H1 (cell line): ENCODE measurements around the gene THBS3. TPM values are rescaled to one million over a fixed set of nuclear protein-coding genes. Genes with fewer than 3 reads are reported as not detected.
A peak's percentile ranks its signal among the peaks of the same experiment; 100 is the strongest.

Experiments
- CTCF ChIA-PET: fragments of 300-600 bp; sonication (Branson Sonifier 250); formaldehyde crosslinking; loops from one replicate; lab custom pipeline; 2021; ENCODE audit not compliant: partially characterized antibody; lab: Charles Lee
- POLR2A ChIA-PET: fragments of 300-600 bp; sonication (Branson Sonifier 250); formaldehyde crosslinking; loops from one replicate; lab custom pipeline; 2021; ENCODE audit warnings: inconsistent platforms; ENCODE audit not compliant: partially characterized antibody; lab: Charles Lee
- DNase-seq, 2 experiments: peaks; one replicate each; pipeline versions ENCODE4 v3.0.0 to v3.0.0-alpha.2; 2010 to 2022; ENCODE audit warnings: low spot score in 2 of 2, low read depth in 1 of 2, mixed read lengths in 1 of 2
- FAIRE-seq: peaks from 2 replicates; lab custom pipeline; 2011; peaks lifted over from hg19 to GRCh38; lab: Jason Lieb, UNC
- H2AFZ ChIP-seq: 2 replicates; pipeline ENCODE4 v1.8.1; 2012; ENCODE audit warnings: low read length, inconsistent platforms
- H2AK5ac ChIP-seq: 2 replicates; pipeline ENCODE4 v1.6.1; 2013; ENCODE audit warnings: low read depth, low read length
- H2BK120ac ChIP-seq: replicated peaks from 2 replicates; pipeline ENCODE3; 2013; ENCODE audit warnings: low read depth, low read length, inconsistent platforms
- H2BK12ac ChIP-seq: 2 replicates; pipeline ENCODE4 v1.6.1; 2013; ENCODE audit warnings: low read depth, low read length
- H2BK15ac ChIP-seq: 2 replicates; pipeline ENCODE4 v1.6.1; 2013; ENCODE audit warnings: low read length
- H2BK20ac ChIP-seq: 2 replicates; pipeline ENCODE4 v1.6.1; 2013; ENCODE audit warnings: low read length
- H2BK5ac ChIP-seq: 2 replicates; pipeline ENCODE4 v1.6.1; 2013; ENCODE audit warnings: low read depth, low read length
- H3K14ac ChIP-seq: 2 replicates; pipeline ENCODE4 v1.6.1; 2013; ENCODE audit warnings: inconsistent platforms; ENCODE audit not compliant: insufficient read length
- H3K18ac ChIP-seq: 2 replicates; pipeline ENCODE4 v1.6.1; 2013; ENCODE audit warnings: low read length; ENCODE audit errors: extremely low read depth
- H3K23ac ChIP-seq: 2 replicates; pipeline ENCODE4 v1.6.1; 2013; ENCODE audit warnings: inconsistent platforms; ENCODE audit not compliant: insufficient read length
- H3K23me2 ChIP-seq: 2 replicates; pipeline ENCODE4 v1.6.1; 2013; ENCODE audit warnings: low read depth, low read length
- H3K27ac ChIP-seq: 2 replicates; pipeline ENCODE4 v1.6.1; 2011; ENCODE audit warnings: low read depth, low read length, inconsistent platforms
- H3K27me3 ChIP-seq, 4 experiments: replicated peaks in 1 of 4; 1 replicate in 1 of 4; 2 replicates in 3 of 4; pipeline versions ENCODE4 v1.6.1 to v1.8.1; 2011 to 2013; ENCODE audit warnings: low read length in 3 of 4, mild to moderate bottlenecking in 3 of 4, inconsistent platforms in 2 of 4, mixed read lengths in 2 of 4, moderate library complexity in 1 of 4; ENCODE audit not compliant: control insufficient read depth in 3 of 4, insufficient read depth in 3 of 4; ENCODE audit errors: extremely low read depth in 1 of 4
- H3K36me3 ChIP-seq, 4 experiments: 2 replicates each; pipeline versions ENCODE4 v1.6.1 to v1.8.1; 2011 to 2013; ENCODE audit warnings: mild to moderate bottlenecking in 4 of 4, low read length in 3 of 4, moderate library complexity in 2 of 4, control low read depth in 1 of 4, inconsistent platforms in 1 of 4; ENCODE audit not compliant: insufficient read depth in 4 of 4, control insufficient read depth in 2 of 4
- H3K4ac ChIP-seq: replicated peaks from 2 replicates; pipeline ENCODE3; 2013; ENCODE audit warnings: low read length, low read depth, mixed read lengths, inconsistent platforms; ENCODE audit not compliant: insufficient read length
- H3K4me1 ChIP-seq, 4 experiments: replicated peaks in 1 of 4; 1 replicate in 1 of 4; 2 replicates in 3 of 4; pipeline versions ENCODE4 v1.6.1 to v1.8.1; 2011 to 2013; ENCODE audit warnings: low read length in 3 of 4, inconsistent platforms in 2 of 4, mixed read lengths in 1 of 4; ENCODE audit not compliant: insufficient read depth in 4 of 4, control insufficient read depth in 3 of 4
- H3K4me2 ChIP-seq, 2 experiments: 2 replicates each; pipeline versions ENCODE4 v1.6.1 to v1.8.1; 2011 to 2013; ENCODE audit warnings: low read depth in 2 of 2, low read length in 2 of 2, control low read depth in 1 of 2, inconsistent platforms in 1 of 2, mild to moderate bottlenecking in 1 of 2; ENCODE audit not compliant: insufficient read depth in 1 of 2
- H3K4me3 ChIP-seq, 4 experiments: fragments of 200-600, 300-600 bp in 1 of 4; sonication (generic), shearing (Covaris generic), sonication (Bioruptor Twin) in 1 of 4; 2 replicates each; pipeline versions ENCODE4 v1.5.1 to v1.8.1; 2011 to 2016; ENCODE audit warnings: low read length in 4 of 4, low read depth in 3 of 4, control low read depth in 2 of 4, inconsistent platforms in 2 of 4, mild to moderate bottlenecking in 2 of 4, mixed read lengths in 1 of 4, moderate library complexity in 1 of 4; ENCODE audit not compliant: insufficient read depth in 2 of 4; ENCODE audit errors: extremely low read depth in 1 of 4
- H3K56ac ChIP-seq: replicated peaks from 2 replicates; pipeline ENCODE3; 2013; ENCODE audit warnings: low read depth, mild to moderate bottlenecking, mixed read lengths, low read length, inconsistent platforms; ENCODE audit not compliant: insufficient read length
- H3K79me1 ChIP-seq: 2 replicates; pipeline ENCODE4 v1.6.1; 2013; ENCODE audit warnings: low read depth, low read length, control low read depth
- H3K79me2 ChIP-seq, 2 experiments: 2 replicates each; pipeline versions ENCODE4 v1.6.1 to v1.8.1; 2012 to 2013; ENCODE audit warnings: low read length in 2 of 2, mild to moderate bottlenecking in 2 of 2, inconsistent platforms in 1 of 2; ENCODE audit not compliant: insufficient read depth in 2 of 2, control insufficient read depth in 1 of 2
- H3K9ac ChIP-seq, 4 experiments: replicated peaks in 1 of 4; 1 replicate in 1 of 4; 2 replicates in 3 of 4; pipeline versions ENCODE4 v1.6.1 to v1.8.1; 2011 to 2013; ENCODE audit warnings: low read depth in 3 of 4, low read length in 3 of 4, control low read depth in 2 of 4, mild to moderate bottlenecking in 2 of 4, moderate library complexity in 2 of 4, inconsistent platforms in 1 of 4; ENCODE audit errors: extremely low read depth in 1 of 4
- H3K9me3 ChIP-seq, 2 experiments: 2 replicates each; pipeline versions ENCODE4 v1.6.1 to v1.8.1; 2012 to 2013; ENCODE audit warnings: mild to moderate bottlenecking in 2 of 2, moderate library complexity in 2 of 2, control low read depth in 1 of 2, inconsistent platforms in 1 of 2, low read depth in 1 of 2, low read length in 1 of 2, mixed read lengths in 1 of 2; ENCODE audit not compliant: insufficient read depth in 2 of 2
- H4K20me1 ChIP-seq, 2 experiments: replicated peaks in 1 of 2; 2 replicates each; pipeline versions ENCODE3 to v1.8.1; 2011 to 2013; ENCODE audit warnings: inconsistent platforms in 2 of 2, low read length in 2 of 2, mild to moderate bottlenecking in 1 of 2; ENCODE audit not compliant: insufficient read depth in 2 of 2, control insufficient read depth in 1 of 2
- H4K5ac ChIP-seq: 2 replicates; pipeline ENCODE4 v1.6.1; 2013; ENCODE audit warnings: low read length, low read depth, mixed read lengths, inconsistent platforms; ENCODE audit not compliant: insufficient read length
- H4K8ac ChIP-seq: 2 replicates; pipeline ENCODE4 v1.8.0; 2013; ENCODE audit warnings: mild to moderate bottlenecking, moderate library complexity, low read length, inconsistent platforms; ENCODE audit not compliant: insufficient read depth; ENCODE audit errors: extremely low read depth
- H4K91ac ChIP-seq: replicated peaks from 2 replicates; pipeline ENCODE3; 2013; ENCODE audit warnings: low read length, mixed read lengths, inconsistent platforms; ENCODE audit not compliant: insufficient read length
- JUN ChIP-seq: IDR thresholded peaks from 2 replicates; pipeline ENCODE4 v1.6.1; 2011; ENCODE audit warnings: low read depth, mild to moderate bottlenecking, improper control_type of control experiment, low read length
- POU5F1 ChIP-seq: IDR thresholded peaks from 2 replicates; pipeline ENCODE4 v1.6.1; 2011; ENCODE audit warnings: low read depth, mild to moderate bottlenecking, low read length, moderate library complexity
- TAF7 ChIP-seq: optimal IDR thresholded peaks from 2 replicates; pipeline ENCODE3; 2011; ENCODE audit warnings: low read depth, mild to moderate bottlenecking, inconsistent platforms, low read length, moderate library complexity, borderline replicate concordance
- ZNF274 ChIP-seq: IDR thresholded peaks from 2 replicates; pipeline ENCODE4 v1.7.0; 2012; ENCODE audit warnings: low read length, borderline replicate concordance; ENCODE audit errors: extremely low read depth
- WGBS, 2 experiments: shearing (Covaris generic) in 1 of 2; methylation state at CpG; one replicate each; pipeline versions ENCODE4 v1.1.6 to v1.1.7; 2013 to 2015; ENCODE audit warnings: low lambda C conversion rate in 2 of 2, mixed read lengths in 2 of 2, inconsistent platforms in 1 of 2, low coverage in 1 of 2, missing lambda C conversion rate in 1 of 2; ENCODE audit not compliant: insufficient replicate concordance in 2 of 2, insufficient coverage in 1 of 2, insufficient read length in 1 of 2; ENCODE audit errors: extremely low coverage in 1 of 2, missing lambda C conversion rate in 1 of 2; 5-methylcytosine and 5-hydroxymethylcytosine counted together
- polyA plus RNA-seq, 7 experiments: library from polyadenylated mRNA; depleted of rRNA in 3 of 7; stranded (reverse) in 5 of 7; unstranded in 2 of 7; fragments of >200 nt in 5 of 7; fragments of 200-250 nt in 2 of 7; gene quantifications; 1 replicate in 5 of 7; 2 replicates in 1 of 7; 4 replicates in 1 of 7; pipeline versions ENCODE4 v1.2.1 to v1.2.3, GENCODE V29; 2011 to 2013; ENCODE audit warnings: missing spikeins in 2 of 7, mixed read lengths in 2 of 7
- total RNA-seq: library from RNA; stranded (reverse); fragmentation: NEBNext Ultra II Directional; extraction: Animal tissue kit (Norgen Biotek cat#: 25700); gene quantifications from 2 replicates; pipeline ENCODE4 v1.2.1, GENCODE V29; 2021

The THBS3 gene
- total and polyA plus RNA-seq, 2 of the 8 experiments (the other 6 are each of a cell fraction or from before 2014, with no cell fraction given), result 3.0 to 3.5 TPM

DNA sequence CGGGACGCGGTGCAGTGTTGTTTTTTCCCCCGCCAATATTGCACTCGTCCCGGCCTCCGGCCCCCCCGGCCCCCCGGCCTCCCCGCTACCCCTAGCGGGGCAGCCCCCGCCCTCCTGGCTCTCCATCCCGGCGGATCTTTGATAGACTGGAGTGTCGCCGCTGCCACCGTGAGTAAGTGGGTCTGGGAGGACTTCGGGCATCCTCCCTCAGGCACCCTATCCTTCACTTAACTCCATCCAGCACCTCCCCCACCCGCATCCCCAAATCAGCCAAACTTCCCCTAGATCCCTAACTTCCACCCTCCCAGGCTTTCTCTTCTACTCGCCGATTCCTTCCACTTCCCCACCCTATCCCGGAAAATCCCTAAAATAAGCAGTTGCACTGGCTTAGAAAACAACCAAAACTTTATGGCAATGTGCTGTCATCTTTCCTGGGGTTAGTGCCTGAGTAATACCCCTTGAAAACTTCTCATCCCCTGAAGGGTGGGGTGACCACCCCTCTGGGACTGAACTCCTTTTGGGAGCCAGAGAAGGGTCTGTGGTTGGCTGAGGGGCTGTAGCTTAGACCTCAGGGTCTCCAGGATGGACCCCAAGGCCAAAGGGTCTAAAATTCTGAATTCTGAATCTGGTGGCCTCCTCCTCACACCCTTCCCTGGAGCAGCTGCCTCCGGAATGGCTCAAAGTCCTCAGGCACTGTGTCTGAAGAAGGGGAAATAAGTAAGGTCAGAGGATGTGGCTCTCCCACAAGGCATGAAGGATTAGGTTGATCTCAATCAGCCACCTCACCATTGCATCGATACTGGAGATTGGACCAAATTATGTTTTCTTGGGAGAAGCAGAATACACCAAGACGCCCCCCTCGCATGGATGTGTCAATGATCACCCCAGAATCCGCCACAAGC lies 12.2 kb downstream of the THBS3 start:
- Histone ChIP-seq H3K36me3 (peaks cover 30 to 42% (median 34%) of the 10 kb centered on the region in 4 experiments), H2BK20ac (peak overlapping the region; percentile 63), H3K23me2 (peaks cover 24% of the 10 kb centered on the region), H3K23ac (no peak overlapping the region), H3K9me3 (no peaks in the 10 kb centered on the region), H4K91ac (peak overlapping the region; percentile 86), H4K20me1 (peaks cover 10 to 30% of the 10 kb centered on the region in 2 experiments), H3K79me1 (peaks cover 22% of the 10 kb centered on the region), H3K79me2 (peaks cover 6 to 34% of the 10 kb centered on the region in 2 experiments; a peak in 3 of 4 replicates), H2AK5ac (peak overlapping the region; percentile 99), H2AFZ (no peak overlapping the region), H3K18ac (peak overlapping the region; percentile 82), H3K9ac (peak overlapping the region; percentile 55 to 96 (median 93)), H3K56ac (peak overlapping the region; percentile 97), H3K27me3 (no peaks in the 10 kb centered on the region; a peak in 1 of 7 replicates), H4K8ac (peak overlapping the region; percentile 80; the same call in 1 of the 2 replicates), H2BK120ac (peak overlapping the region; percentile 89), H2BK15ac (peak overlapping the region; percentile 88; the same call in 1 of the 2 replicates), H3K4ac (peak overlapping the region; percentile 99), H3K4me3 (peak overlapping the region; percentile 94 to 98 (median 96)), H3K4me1 (peaks cover 9 to 31% (median 25%) of the 10 kb centered on the region in 4 experiments), H2BK5ac (peak overlapping the region; percentile 99), H4K5ac (peak overlapping the region; percentile 98), H3K4me2 (peak overlapping the region; percentile 93 to 95), H3K14ac (peak overlapping the region; percentile 24), H3K27ac (peak overlapping the region; percentile 92), H2BK12ac (peak overlapping the region; percentile 96)
- CTCF ChIA-PET, result interaction anchor here (0.8 to 5.1 kb wide), 12 partner anchors 10 to 112 kb away, joined by 3 to 107 read pairs (median 8); partner anchors contain the start of genes KRTCAP2, THBS3 and TRIM46
- FAIRE-seq (no peak), DNase-seq (peak in 1 of 2 experiments; percentile 55)
- 0% methylated on average over 9 of the region's 27 CpGs; no CpG with 5 or more reads in 1 of the 2 experiments for WGBS, 2 experiments
- POLR2A ChIA-PET, result interaction anchor here (0.6 to 19.4 kb wide), 30 partner anchors 12 to 240 kb away, joined by 3 to 512 read pairs (median 6); partner anchors contain the start of genes FLAD1, HCN3, KRTCAP2 and MTX1
- TF ChIP-seq TAF7 (peak; percentile 66), POU5F1 (no peak), JUN (no peak), ZNF274 (no peak)
